SU-DHL-6 (cell line): ENCODE data around the gene TMEM130.

Experiments
- H2AFZ ChIP-seq: fragments of 200-600 bp; sonication (generic); 2 replicates; pipeline ENCODE4 v1.6.1; 2014; ENCODE audit warnings: low read depth, mild to moderate bottlenecking, moderate library complexity, mixed read lengths, antibody characterized with exemption, low read length; ENCODE audit not compliant: severe bottlenecking
- H3F3A ChIP-seq: fragments of 200-600 bp; shearing (Covaris generic); 2 replicates; pipeline ENCODE4 v1.6.0; 2016; ENCODE audit warnings: antibody characterized with exemption, mild to moderate bottlenecking; ENCODE audit not compliant: insufficient read depth
- H3K27ac ChIP-seq: fragments of 200-600 bp; sonication (generic); 2 replicates; pipeline ENCODE4 v1.5.1; 2016; ENCODE audit warnings: low read depth, mild to moderate bottlenecking, low read length, moderate library complexity, mixed read lengths
- H3K27me3 ChIP-seq: fragments of 200-600 bp; sonication (generic), shearing (Covaris generic); 2 replicates; pipeline ENCODE4 v1.6.0; 2014; ENCODE audit warnings: mild to moderate bottlenecking, low read length
- H3K36me3 ChIP-seq: fragments of 200-600 bp; sonication (generic); 2 replicates; pipeline ENCODE4 v1.6.1; 2014; ENCODE audit warnings: mild to moderate bottlenecking, low read length, mixed read lengths
- H3K4me2 ChIP-seq: fragments of 300-600, 200-600 bp; shearing (Covaris generic), sonication (generic); 2 replicates; pipeline ENCODE4 v1.6.0; 2014; ENCODE audit warnings: low read length, low read depth, mild to moderate bottlenecking; ENCODE audit not compliant: poor library complexity, severe bottlenecking
- H3K4me3 ChIP-seq: fragments of 200-600 bp; sonication (generic); 2 replicates; pipeline ENCODE4 v1.5.1; 2014; ENCODE audit warnings: antibody characterized with exemption, low read length, mild to moderate bottlenecking, mixed read lengths; ENCODE audit not compliant: insufficient read depth, poor library complexity, severe bottlenecking
- H3K79me2 ChIP-seq: fragments of 200-600 bp; sonication (generic); 2 replicates; pipeline ENCODE4 v1.6.1; 2014; ENCODE audit warnings: mild to moderate bottlenecking, low read length, moderate library complexity; ENCODE audit not compliant: insufficient read depth
- H3K9ac ChIP-seq: fragments of 200-600 bp; sonication (generic); 2 replicates; pipeline ENCODE4 v1.7.0; 2014; ENCODE audit warnings: mild to moderate bottlenecking, low read length
- H3K9me2 ChIP-seq: fragments of 200-600 bp; sonication (generic); replicated peaks from 2 replicates; pipeline ENCODE4 v1.6.1; 2014; ENCODE audit warnings: low read length; ENCODE audit not compliant: insufficient read depth
- H3K9me3 ChIP-seq: fragments of 200-600 bp; sonication (generic); 2 replicates; pipeline ENCODE4 v1.6.1; 2014; ENCODE audit warnings: low read length, mixed read lengths; ENCODE audit not compliant: insufficient read depth
- H4K20me1 ChIP-seq: fragments of 200-600 bp; sonication (generic); 2 replicates; pipeline ENCODE4 v1.6.1; 2014; ENCODE audit warnings: low read depth, mild to moderate bottlenecking, antibody characterized with exemption, low read length, moderate library complexity, mixed read lengths
- CTCF ChIP-seq: fragments of 200-600 bp; sonication (generic); IDR thresholded peaks from one replicate; pipeline ENCODE4 v1.5.1; 2017; ENCODE audit warnings: antibody characterized with exemption, mild to moderate bottlenecking, low read length, moderate library complexity; ENCODE audit not compliant: insufficient read depth, poor library complexity, severe bottlenecking
- EZH2phosphoT487 ChIP-seq: fragments of 200-600 bp; sonication (generic), shearing (Covaris generic); conservative IDR thresholded peaks from 2 replicates; pipeline ENCODE4 v1.6.1; 2018; ENCODE audit warnings: mild to moderate bottlenecking, antibody characterized with exemption, low read length, moderate library complexity, mixed read lengths

Gene TMEM130

GRCh38 chr7:98866351-98866750 lies 3.5 kb downstream of the TMEM130 start:
- Histone ChIP-seq H3K79me2 (no peaks in the 10 kb centered on the region), H3K9me2 (no peaks in the 10 kb centered on the region), H3F3A (0 out of 2 replicates have a peak, but pooled peaks cover 3% of the 10 kb centered on the region), H3K9me3 (no peaks in the 10 kb centered on the region), H3K36me3 (no peaks in the 10 kb centered on the region), H3K9ac (no peak overlapping the region), H3K4me2 (no peak overlapping the region), H3K27ac (no peak overlapping the region), H4K20me1 (no peaks in the 10 kb centered on the region), H3K4me3 (no peak overlapping the region), H2AFZ (no peak overlapping the region), H3K27me3 (no peaks in the 10 kb centered on the region; the same call in 1 of the 2 replicates)
- TF ChIP-seq CTCF = no peak
- no peak for TF ChIP-seq EZH2phosphoT487

GRCh38 chr7:98864731-98865453 lies 4.9 kb downstream of the TMEM130 start:
- no peak overlapping the region for H3K9ac ChIP-seq
- H3K4me2 ChIP-seq = no peak overlapping the region
- H3K27ac ChIP-seq = no peak overlapping the region
- H3K79me2 ChIP-seq = no peaks in the 10 kb centered on the region
- H3K4me3 ChIP-seq = no peak overlapping the region
- no peaks in the 10 kb centered on the region for H3K36me3 ChIP-seq
- no peak for TF ChIP-seq CTCF
- no peak for TF ChIP-seq EZH2phosphoT487
- H4K20me1 ChIP-seq = no peaks in the 10 kb centered on the region
- H3F3A ChIP-seq = 0 out of 2 replicates have a peak, but pooled peaks cover 3% of the 10 kb centered on the region
- H3K27me3 ChIP-seq = no peaks in the 10 kb centered on the region; the same call in 1 of the 2 replicates
- no peaks in the 10 kb centered on the region for H3K9me3 ChIP-seq
- H2AFZ ChIP-seq = no peak overlapping the region
- no peaks in the 10 kb centered on the region for H3K9me2 ChIP-seq

- Histone ChIP-seq H3K79me2 (no peaks in the 10 kb centered on the region), H2AFZ (no peak overlapping the region), H3K9me2 (no peaks in the 10 kb centered on the region), H3K27me3 (no peaks in the 10 kb centered on the region; the same call in 1 of the 2 replicates), H3K4me2 (no peak overlapping the region), H3F3A (0 out of 2 replicates have a peak, but pooled peaks cover 3% of the 10 kb centered on the region), H3K9ac (no peak overlapping the region), H3K27ac (no peak overlapping the region), H3K9me3 (no peaks in the 10 kb centered on the region), H3K36me3 (no peaks in the 10 kb centered on the region), H3K4me3 (no peak overlapping the region), H4K20me1 (no peaks in the 10 kb centered on the region)
- no peak for TF ChIP-seq CTCF
- no peak for TF ChIP-seq EZH2phosphoT487
These were observed 6.2 kb downstream of the TMEM130 start for GRCh38 chr7:98863601-98864000.
